Activated CD4-positive, alpha-beta T cell treated with anti-CD3 and anti-CD28 coated beads, Interleukin-2, amount 50 U/mL, for 1 hour (primary cell): Measurements from ENCODE around the gene YAP1.
"Not testable (repeated sequence)": the region's sequence is repeated elsewhere in the genome, so short reads cannot be mapped to it uniquely, and the experiment has no call there.

Experiments used
- DNase-seq: peaks from one replicate; pipeline ENCODE4 v3.0.0-alpha.2; 2020

Gene YAP1

GRCh38 chr11:102244681-102245409 is 134.6 kb downstream of the YAP1 start:
- DNase-seq: no peak

GRCh38 chr11:102251423-102251822 is 141.2 kb downstream of the YAP1 start:
- no peak for DNase-seq

GRCh38 chr11:102252339-102252891 is 142.2 kb downstream of the YAP1 start:
- no peak for DNase-seq

- no peak for DNase-seq
Observed at GRCh38 chr11:102253020-102253715, 142.9 kb downstream of the YAP1 start.

- no peak for DNase-seq
Observed at GRCh38 chr11:102254047-102254446, 143.8 kb downstream of the YAP1 start.

- no peak for DNase-seq
Observed at GRCh38 chr11:102256251-102256650, 146.0 kb downstream of the YAP1 start.

GRCh38 chr11:102260241-102260640 is 150.0 kb downstream of the YAP1 start:
- no peak for DNase-seq

GRCh38 chr11:102263379-102264003 is 153.2 kb downstream of the YAP1 start:
- no peak for DNase-seq

DNA sequence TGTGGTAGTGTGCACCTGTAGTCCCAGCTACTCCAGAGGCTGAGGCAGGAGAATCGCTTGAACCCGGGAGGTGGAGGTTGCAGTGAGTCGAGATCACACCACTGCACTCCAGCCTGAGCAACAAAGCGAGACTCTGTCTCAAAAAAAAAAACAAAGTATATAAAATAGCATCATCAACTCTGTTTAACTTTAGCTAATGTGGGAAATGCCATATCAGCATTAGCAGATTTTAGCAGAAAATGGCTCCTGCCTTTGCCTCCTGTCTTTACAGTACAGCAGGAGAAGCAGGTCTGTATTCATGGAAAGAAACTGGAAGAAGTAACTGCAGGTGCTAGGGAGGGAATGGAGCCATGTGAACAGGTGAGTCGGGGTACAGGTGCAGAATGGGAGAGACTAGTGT is 154.5 kb downstream of the YAP1 start:
- not testable (repeated sequence) for DNase-seq

DNA sequence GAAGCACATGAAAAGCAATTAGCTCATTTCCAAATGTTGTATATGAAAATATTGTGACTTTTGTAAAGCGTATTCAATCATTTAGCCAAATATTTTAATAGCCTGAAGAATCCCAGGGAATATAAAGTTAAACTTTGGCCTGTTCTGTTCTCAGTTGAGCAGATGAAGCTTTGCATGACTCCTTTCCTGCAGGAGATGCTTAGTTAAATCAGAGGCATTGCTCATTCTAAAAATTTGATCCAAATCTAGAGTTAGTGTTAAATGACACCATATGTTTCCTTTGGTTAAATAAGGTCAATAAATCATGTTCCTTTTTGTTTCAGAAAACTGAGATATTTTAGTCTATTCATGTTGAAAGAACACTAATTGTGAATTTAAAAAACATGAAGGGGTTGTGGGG is 155.9 kb downstream of the YAP1 start:
- no peak for DNase-seq

DNA sequence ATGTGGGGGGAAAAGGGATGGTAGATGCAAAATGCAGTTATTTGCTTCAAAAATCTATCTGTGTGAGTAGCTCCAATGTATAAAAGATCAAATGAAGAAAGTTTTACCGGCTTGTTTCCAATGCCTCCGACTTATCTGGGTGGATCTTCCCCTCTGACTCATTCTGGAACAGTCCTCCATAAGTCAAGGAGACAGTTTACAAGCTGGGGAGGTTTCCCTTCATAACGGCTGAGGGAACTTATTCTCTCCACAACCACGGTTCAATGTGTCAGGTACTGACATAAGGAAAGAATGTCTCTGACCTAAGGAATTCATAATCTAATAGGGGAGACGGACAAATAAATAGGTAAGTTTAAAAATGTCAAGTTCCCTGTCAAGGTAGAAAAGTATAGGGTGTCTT is 157.4 kb downstream of the YAP1 start:
- no peak for DNase-seq

DNA sequence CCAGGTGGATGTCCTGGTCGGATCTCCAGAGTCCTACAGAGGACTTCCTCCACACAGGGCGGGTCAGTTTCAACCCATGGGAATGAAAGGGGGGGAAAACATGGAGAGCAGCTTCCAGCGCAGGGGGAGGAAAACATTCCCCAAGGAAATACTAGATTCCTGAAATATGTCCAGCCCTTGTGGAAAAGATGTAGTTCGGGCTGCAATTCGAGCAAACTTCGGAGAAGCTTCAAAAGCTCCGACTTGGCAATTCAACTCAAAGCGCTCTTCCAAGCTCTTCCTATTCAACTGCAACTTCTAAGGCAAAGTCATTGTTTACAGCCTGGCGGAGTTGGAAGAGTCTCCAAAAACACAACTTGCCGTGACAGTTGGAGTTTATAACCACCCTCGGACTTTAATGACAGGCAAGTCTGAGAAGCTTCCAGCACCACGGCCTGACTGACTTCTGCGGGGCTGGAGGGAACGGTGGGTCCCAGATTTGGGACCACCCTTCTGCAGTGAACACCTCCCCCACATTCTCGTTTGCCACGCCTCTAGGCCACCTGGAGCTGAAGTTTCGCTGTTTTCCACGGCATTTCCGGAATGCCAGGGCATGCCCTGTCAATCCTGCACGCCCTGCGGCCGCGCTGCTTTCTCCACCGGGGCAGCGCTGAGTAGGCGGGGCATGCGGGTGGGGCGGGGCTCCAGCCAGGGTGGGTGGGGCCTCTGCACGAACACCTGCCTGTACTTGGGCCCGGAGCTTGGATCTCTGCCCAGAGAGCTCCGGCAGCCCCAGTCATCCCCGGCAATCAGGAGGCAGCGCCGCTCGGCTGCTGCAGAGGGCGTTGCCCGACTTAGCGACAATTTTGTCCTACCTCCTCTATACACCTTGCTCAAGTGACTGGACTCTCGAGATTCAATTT is 158.1 kb downstream of the YAP1 start:
- DNase-seq: peak; percentile 81

DNA sequence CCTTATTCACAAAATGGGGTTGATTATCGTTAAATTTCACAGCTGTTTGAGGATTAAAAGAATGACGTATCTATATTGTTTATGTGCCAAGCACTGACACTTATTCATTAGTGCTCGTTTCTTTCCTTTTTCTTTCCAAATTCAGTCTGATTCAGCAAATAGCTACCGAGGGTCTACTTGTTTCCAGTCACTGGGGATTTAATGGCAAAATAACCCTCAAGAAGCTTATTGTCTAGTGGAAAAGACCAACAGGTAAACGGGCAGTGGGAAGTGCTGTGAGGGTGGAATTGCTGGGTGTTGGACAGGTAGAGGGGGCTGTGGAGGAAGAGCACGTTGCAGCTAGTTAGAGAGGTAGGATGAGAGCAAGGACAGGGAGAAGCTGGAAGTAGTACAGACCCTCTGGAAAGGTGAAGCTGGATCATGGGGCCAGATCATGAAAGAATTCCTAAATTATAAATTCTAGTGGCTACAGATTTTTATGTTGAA is 158.8 kb downstream of the YAP1 start:
- no peak for DNase-seq

GRCh38 chr11:102269927-102270326 is 159.7 kb downstream of the YAP1 start:
- DNase-seq: no peak

DNA sequence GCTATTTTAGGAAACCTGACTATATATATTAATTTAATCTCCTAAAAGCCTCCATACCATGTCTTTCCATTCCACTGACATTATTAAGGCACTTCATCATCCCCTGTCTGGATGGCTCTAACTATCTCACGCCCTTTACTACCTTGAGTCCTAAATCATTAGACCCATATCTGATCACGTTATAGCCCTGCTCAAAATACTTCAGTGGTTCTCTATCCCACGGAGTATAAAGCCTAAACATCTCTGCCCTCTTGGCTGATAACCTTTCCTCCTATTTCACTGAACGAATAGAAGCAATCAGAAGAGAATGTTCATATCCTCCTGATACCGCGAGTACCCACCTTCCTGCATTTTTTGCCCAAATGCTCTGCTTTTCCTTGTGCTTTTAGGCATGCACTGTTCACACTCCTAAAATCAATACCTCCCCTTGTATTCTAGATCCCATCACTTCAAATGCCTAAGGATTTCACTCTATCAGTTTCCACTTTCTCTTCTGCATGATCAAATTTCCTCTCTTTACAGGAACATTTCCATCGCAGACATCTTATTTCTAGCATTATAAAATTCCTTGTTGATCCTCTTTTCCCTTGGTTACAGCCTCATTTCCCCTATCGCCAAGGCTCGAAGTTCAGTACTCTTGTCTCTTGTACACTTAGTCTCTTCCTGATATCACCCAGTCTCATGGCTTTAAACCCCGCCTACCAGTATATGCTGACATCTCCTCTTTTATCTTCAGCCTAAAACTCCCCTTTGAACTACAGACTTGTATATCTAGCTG is 162.0 kb downstream of the YAP1 start:
- DNase-seq: no peak

DNA sequence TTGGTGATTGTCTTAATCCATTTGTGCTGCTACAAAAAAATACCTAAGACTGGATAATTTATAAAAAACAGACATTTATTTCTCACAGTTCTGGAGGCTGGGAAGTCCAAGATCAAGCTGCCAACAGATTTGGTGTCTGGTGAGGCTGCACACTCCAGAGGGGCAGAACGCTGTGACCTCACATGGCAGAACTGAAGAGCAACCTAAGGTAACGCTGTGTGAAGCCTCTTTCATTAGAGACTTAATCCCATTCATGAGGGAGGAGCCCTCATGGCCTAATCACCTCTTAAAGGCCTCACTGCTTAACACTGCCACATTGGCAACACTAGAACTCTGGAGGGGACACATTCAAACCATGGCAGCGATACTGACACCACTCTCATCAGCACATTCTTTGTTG is 164.4 kb downstream of the YAP1 start:
- DNase-seq: no peak

DNA sequence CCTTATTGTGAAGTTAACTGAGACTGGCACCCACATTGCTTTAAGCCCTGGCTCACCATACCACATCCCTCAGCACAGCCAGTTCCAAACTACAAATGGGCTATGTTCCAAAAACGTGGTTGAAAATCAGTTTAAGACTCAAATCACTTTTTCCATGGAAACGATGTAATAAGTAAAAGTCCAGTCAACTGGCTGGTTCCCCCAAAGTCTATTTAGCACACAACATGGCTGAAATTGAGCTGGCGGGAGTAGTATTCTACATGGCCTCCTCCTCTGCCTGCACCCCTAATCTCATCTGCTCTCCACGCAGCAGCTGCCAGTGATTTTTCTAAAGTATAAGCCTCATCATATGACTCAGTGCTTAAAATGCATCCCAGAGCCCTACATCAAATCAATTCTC is 166.1 kb downstream of the YAP1 start:
- DNase-seq: no peak

- DNase-seq: no peak
Observed at GRCh38 chr11:102276783-102277182, 166.5 kb downstream of the YAP1 start.

DNA sequence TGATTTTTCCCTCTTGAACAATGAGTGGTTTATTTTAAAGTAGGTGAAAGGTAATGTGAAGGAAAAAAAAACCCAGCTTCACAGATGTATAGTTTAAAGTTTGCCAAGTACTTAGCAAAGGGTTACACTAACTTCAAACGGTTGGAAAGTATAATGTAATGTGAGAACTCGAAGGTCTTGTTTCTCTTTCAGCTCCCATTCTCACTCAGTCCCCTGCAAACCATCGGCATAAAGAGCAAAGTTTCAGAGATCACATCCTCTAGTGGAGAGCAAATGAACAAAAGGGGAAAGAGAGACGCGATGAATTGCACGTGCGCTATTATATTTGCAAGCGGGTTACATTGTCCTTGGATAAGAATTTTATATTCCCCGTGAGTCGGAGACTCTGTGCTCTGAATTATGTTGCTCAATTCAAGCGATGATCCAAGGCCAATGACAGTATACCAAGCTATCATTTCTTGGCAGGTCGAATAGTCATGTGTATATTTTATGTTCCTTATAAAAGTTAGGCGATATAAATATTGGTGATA is 169.5 kb downstream of the YAP1 start:
- DNase-seq: no peak

DNA sequence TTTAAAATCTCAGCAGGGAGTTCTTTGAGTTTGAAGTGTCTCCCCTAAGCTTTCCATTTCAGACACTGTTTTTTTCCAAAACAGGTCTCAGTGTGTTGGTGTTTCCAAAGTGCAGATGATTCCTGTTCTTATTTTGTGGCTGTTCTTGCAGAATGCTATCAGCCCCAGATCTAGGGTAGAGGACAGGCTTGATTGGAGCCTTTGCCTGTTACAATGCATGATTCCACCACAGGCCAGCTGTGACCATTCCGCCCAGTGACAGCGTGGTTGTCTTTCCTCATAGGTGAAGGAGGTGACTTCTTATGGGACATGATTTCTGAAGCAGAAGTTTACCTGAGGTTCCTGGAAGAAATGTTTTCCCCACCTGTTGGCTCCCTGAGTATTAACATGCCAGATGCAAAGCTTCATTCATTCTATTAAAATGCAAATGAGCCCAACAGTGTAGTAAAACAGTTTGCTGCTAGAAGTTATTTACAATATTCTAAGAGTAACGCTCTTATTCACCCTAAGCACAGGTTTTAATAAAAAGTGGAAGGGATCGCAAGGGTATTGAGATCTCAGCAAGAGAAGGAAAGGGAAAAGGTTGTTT is 170.1 kb downstream of the YAP1 start:
- no peak for DNase-seq
